NCI-H226 (cell line): ENCODE measurements around the gene EDC4.
"Not testable (repeated sequence)": the region's sequence is repeated elsewhere in the genome, so short reads cannot be mapped to it uniquely, and the experiment has no call there.

Source experiments
- DNase-seq: peaks from one replicate; pipeline ENCODE4 v3.0.0-alpha.2; 2015

The EDC4 gene

DNA sequence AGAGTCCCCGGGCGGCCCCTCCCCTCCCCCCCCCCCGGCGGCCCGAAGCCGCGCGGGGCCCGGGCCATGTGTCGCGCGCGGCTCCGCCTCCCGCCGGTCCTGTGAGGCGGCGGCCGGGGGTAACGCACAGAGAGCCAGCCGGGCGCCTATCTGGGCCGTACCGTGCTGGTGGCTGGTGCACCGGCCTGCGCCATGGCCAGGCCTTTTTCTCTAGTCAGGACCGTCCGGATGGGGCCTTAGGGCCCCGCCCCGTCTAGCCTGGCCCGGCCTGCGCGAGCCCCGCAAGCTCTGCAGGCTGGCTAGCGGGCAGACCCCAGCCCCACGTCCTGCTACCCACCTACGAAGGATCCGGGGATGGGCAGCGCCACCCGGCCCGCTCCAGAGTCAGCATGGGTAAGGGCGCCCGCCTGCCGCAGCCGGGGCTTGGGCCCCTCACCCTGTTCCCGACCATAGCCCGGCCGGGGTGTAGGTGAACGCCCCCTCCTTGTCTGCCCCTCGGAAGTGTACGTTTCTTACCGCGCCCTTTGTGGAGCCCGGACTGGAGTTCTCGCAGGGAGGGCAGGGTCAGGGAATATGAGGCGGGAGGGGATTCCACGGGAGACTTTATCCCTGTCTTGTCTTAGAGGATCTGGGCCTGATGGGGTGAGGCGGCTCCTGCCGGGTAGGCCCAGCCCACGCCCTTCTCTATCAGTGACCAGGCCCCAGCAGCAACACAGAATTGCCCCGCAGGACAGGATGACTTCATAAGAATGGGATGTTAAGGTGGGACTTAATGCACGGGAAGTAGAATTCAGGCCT lies 25.6 kb upstream of the EDC4 start, which contains the start of gene CENPT:
CENPT (minus strand) TSS at position 630 of the 798 bp plus-strand sequence. CDS start 13,834 bp downstream, outside the sequence.
- DNase-seq, result peak; percentile 88

DNA sequence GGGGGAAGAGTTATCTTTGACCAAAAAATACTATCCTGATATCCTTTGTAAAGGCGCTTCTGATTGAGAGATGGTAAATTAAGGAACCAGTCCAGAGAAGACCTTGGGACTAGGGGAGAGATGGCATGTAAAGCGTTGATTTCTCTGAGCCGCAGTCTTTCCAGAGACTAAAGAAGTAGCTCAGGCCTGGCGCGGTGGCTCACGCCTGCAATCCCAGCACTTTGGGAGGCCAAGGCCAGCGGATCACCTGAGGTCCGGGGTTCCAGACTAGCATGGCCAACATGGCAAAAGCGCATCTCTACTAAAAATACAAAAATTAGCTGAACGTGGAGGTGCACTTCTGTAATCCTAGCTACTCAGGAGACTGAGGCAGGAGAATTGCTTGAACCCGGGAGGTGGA lies 24.7 kb upstream of the EDC4 start:
- DNase-seq, result no peak

GRCh38 chr16:67853670-67854069 lies 19.2 kb upstream of the EDC4 start:
- no peak for DNase-seq

- DNase-seq, result no peak
These were observed 17.1 kb upstream of the EDC4 start for GRCh38 chr16:67855789-67856188.

DNA sequence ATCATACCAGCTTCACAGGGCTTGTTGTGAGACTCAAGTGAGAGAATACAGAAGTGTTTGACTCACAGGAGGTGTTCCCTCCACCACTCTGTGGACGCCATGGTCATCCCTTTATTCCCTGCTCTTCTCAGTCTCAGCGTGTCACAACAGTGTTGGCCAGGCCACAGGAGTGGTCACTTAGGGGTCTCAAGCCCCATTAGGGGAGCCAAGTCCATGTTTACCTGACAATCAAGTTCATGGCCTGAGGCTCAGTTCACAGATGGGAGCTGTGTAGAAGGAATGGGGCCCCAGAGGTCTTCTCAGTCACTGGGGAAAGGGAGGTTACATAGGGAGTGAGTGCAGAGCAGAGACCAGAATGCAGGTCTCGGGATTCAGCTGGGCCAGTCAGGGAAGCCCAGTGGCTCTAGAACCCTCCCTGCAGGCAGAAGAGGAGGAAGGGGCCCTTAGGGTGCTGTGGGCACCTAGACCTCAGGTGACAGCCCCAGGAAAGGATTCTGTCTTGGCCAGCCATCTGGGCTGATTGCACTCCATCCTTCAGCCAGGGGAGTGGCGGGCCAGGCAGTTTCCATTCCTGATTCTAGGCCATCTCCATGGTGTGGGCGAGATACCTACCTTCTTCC lies 15.8 kb upstream of the EDC4 start:
- no peak for DNase-seq

DNA sequence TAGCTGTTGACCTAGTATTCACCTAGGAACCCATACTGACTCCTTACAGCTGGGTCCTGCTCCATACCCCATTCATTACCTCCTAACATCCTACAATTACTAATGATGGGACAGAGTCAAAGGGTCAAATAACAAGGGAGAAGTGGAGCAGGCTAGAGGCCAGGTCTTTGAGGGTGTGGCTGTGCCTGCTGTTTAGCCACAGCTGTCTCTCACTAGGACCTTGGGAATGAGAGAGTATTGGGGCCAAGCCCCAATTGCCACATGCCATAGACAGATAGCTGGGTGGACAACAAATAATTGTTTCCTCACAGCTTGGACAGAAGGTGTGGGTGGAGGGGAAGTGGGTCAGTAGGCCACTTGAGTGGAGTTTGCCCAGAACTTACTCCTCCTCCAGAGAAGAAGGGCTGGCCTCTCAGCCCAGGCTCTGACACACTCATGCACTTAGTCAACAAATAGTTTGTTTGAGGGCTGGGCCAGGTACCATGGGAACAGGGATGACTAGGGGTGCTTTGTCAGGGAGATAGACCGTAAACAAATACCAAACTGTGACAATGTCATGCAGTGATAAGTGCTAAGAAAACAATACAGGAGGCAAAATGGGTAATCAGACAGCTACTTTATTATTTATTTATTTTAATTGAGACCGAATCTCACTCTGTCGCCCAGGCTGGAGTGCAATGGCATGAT lies 15.2 kb upstream of the EDC4 start:
- DNase-seq, result peak; percentile 93

DNA sequence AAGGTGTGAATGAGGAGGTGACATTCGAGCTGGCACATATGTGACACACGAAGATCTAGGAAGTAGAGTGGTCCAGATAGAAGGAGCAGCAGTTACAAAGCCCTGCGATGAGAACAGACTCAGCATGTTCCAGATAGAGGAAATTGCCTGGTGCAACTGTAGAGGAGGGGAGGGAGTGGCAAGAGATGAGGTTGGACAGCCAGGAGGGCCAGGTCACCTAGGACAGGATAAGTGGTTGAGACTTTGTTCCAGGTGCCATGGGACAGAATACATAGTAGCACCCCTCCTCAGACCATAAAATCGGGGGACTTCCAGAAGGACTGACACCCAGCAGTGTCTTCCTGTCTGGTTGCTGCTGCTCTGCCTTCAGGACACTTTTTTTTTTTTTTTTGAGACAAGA lies 14.4 kb upstream of the EDC4 start:
- DNase-seq, result no peak

- DNase-seq, result no peak
These were observed 12.1 kb upstream of the EDC4 start for GRCh38 chr16:67860589-67861398.

DNA sequence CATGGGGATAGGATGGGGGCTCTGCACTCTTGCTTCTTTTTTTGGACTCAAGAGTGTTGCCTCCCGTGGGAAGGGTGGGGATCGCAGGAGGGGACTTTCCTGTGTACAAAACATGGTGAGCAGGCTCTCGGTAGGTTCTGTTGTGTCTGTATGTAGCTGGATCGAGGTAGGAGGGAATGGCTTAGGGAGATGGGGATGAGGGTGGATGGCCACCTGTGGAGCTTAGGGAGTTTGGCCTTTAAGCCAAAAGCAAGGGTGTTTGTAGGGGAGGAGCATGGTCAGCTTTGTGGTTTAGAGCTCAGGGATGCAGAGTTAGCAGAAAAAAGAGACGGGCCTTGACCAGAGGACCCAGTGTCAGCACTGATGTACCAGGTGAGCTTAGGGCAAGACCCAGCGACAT lies 11.0 kb upstream of the EDC4 start:
- no peak for DNase-seq

GRCh38 chr16:67862623-67863583 lies 9.9 kb upstream of the EDC4 start:
- DNase-seq, result no peak

DNA sequence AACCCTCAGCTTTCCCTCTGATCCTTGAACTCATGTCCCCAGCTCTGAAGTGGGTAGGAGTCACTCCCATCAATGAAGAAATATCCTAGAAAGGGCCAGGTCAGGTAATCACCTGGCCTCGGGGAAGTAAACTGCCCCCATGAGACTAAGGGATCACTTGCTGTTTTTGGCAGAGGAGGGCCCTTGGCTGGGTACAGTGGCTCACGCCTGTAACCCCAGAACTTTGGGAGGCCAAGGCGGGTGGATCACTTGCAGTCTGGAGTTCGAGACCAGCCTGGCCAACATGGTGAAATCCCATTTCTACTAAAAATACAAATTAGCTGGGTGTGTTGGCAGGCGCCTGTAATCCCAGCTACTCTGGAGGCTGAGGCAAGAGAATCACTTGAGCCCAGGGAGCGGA lies 8.8 kb upstream of the EDC4 start:
- not testable (repeated sequence) for DNase-seq

DNA sequence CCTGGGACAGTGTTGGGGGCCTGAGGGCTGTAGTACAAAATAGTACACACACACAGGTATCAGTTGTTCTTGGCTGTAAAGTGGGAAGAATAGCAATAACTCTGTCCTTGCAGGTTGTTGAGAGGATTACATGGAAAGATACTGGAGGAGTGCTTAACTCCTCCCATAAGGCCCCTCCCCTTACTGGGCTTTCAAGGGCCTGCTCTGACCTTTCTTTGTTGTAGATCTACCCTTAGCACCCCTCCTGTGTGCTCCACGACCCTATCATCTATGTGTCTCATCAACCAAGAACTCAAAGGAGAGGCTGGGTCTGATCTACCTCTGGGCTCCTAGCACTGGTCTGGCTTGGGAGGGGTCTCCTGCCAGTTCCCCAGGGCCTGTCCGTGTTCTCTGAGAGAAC lies 8.3 kb upstream of the EDC4 start:
- DNase-seq, result no peak

GRCh38 chr16:67865318-67865717 lies 7.5 kb upstream of the EDC4 start:
- DNase-seq, result no peak

DNA sequence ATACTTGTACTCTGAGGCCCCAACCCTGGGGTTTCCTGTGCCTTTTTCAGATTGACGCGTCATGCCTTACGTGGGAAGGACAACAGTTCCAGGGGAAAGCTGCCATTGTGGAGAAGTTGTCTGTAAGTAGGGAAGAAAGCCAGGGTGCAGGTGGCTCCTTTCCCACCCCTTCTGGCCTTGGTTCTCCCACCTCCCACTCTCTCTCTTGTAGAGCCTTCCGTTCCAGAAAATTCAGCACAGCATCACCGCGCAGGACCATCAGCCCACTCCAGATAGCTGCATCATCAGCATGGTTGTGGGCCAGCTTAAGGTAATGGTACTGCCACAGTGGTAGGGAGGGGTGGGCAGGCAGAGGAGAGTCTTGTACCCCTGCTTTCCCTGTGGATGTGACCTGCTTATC lies 4.6 kb upstream of the EDC4 start:
- no peak for DNase-seq

- DNase-seq, result no peak
These were observed 3.2 kb upstream of the EDC4 start for GRCh38 chr16:67869653-67870052.

DNA sequence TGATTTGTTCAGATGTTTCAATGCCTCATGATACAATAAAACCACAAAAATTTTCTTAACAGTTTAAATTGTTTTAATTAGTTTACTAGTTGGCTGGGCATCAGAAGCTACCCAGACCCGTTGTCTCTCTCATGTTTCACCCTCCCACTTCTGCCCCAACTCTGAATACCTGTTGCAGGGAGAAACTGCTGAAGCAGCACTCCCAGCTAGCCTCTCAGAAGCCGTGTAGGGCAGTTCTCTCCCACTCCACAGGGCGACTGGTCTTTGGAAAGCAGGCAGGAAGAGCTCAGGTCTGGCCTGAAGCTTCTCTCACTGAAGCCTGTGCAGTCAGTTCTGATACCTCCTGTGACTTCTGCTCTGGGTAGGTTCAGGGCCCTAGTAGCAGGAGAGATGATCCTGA lies 1.6 kb upstream of the EDC4 start:
- no peak for DNase-seq

GRCh38 chr16:67872131-67872630 lies 671 bp upstream of the EDC4 start:
- DNase-seq, result no peak

DNA sequence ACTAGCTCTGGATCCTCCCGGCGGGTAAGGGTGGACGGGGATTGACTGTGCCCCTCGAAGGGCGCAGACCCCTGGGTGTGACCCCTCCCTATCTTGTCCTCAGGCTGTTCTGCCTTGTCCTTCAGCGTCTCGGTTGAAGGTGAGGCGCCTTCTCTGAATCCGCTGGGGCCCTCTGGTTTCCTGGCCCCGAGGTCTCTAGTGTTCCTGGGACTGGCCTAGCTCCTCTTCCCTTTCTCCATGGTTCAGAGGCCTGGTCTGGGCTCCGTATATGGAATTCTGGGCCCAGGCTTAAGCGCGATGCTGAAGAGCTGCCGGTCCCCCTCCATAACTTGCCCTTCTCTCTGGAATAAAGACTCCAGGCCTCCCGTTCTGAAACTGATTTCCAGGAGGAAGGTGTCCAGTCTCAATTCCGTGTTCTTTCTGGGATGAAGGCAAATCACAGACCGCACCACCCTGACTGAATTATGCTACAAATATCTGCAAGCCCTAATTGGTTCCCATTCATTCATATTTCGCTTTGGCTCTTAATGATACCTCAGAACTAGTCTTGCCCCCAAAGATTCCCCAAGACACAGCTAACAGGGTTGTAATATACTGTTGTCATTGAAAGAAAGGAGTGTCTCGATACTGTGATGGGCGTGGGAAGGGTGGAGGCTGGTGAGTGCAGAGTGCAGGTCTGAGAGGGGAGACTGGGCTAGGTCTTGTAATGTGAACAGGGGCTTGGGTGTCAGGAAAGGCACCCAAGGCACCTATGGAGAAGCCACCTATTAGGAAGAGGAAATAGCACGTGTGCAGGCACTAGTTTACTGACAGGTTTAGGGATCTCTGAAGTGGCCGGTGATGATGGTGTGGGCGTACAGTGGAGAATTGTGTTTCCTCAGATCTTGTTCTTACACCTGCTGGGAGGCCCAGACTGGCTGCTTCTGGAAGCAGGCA lies 851 bp downstream of the EDC4 start:
- no peak for DNase-seq

DNA sequence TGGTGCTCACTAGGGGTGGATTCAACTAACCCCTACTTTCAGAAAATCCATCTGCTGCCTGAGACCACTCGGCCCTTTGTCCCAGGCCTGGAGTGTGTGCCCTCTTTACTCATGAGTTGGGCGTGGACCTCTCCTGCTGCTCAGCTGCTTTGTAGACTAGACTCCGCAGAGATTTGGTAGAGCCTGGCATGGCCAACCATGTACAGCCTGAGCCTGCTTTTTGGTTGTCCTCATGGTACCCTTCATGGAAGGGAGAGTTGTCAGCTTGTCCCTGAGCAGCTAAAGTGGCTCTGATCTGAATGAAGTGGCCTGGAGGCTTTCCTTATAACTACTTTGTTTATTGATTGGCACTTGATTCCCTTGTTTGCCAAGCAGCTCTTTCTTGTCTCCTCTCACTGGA lies 1.5 kb downstream of the EDC4 start:
- DNase-seq, result no peak

DNA sequence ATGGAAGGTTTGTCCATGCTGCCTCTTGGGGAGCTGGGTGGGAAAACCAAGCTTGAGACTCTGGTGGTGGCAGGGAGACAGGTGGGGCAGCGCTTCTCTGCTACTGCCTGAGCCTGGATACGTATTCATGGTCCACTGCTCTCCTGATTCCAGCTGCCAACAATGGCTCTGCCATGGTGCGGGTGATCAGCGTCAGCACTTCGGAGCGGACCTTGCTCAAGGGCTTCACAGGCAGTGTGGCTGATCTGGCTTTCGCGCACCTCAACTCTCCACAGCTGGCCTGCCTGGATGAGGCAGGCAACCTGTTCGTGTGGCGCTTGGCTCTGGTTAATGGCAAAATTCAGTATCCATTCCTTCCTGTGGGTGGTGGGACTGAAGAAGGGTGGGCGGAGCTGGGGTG lies 4.2 kb downstream of the EDC4 start:
- DNase-seq, result no peak

DNA sequence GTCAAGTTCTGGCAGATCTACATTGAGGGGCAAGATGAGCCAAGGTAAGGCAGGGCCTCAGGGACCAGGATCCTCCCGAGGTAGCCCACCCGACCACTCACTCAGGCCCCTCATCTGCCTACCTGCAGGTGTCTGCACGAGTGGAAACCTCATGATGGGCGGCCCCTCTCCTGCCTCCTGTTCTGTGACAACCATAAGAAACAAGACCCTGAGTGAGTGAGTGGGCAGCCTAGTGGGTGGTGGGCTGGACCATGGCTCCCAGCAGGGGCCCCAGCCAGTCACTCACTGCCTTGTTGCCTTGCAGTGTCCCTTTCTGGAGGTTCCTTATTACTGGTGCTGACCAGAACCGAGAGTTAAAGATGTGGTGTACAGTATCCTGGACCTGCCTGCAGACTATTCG lies 5.4 kb downstream of the EDC4 start:
- DNase-seq, result no peak
